K562 (cell line): ENCODE results near the gene ST6GAL1. TPM values are rescaled to one million over a fixed set of nuclear protein-coding genes. Genes with fewer than 3 reads are reported as not detected.

ENCODE experiments used
- BCL6 ChIP-seq: fragments of 250-450 bp; sonication (Bioruptor Pico); IDR thresholded peaks from 2 replicates; pipeline ENCODE4 v1.4.0; 2020
- CHD2 ChIP-seq: IDR thresholded peaks from 2 replicates; pipeline ENCODE4 v1.6.1; 2011; ENCODE audit warnings: low read depth, low read length
- GTF2F1 ChIP-seq: IDR thresholded peaks from 2 replicates; pipeline ENCODE4 v1.6.1; 2011; ENCODE audit warnings: low read depth, low read length, improper control_type of control experiment
- IFI16 ChIP-seq: fragments of 250-450 bp; sonication (Bioruptor Pico); IDR thresholded peaks from 2 replicates; pipeline ENCODE4 v2.1.2; 2022; ENCODE audit warnings: mild to moderate bottlenecking, inconsistent platforms
- PHB ChIP-seq: fragments of 250-450 bp; sonication (Bioruptor Pico); IDR thresholded peaks from 2 replicates; pipeline ENCODE4 v1.5.0; 2021
- POLR2H ChIP-seq: IDR thresholded peaks from 2 replicates; pipeline ENCODE4 v1.6.1; 2016; ENCODE audit warnings: missing genetic modification characterization, low read depth, mild to moderate bottlenecking, control low read depth, missing compliant biosample characterization, moderate library complexity
- RBM15 ChIP-seq: fragments of 200-400 bp; formaldehyde crosslinking; IDR thresholded peaks from 2 replicates; pipeline ENCODE4 v1.6.1; 2018; ENCODE audit warnings: mild to moderate bottlenecking, low read length, moderate library complexity; ENCODE audit not compliant: insufficient read depth
- SREBF1 ChIP-seq: fragments of 150-350 bp; IDR thresholded peaks from 2 replicates; pipeline ENCODE4 v1.6.1; 2014; ENCODE audit warnings: antibody characterized with exemption, low read depth, low read length, borderline replicate concordance
- ZKSCAN3 ChIP-seq: fragments of 250-450 bp; sonication (Bioruptor Pico); IDR thresholded peaks from 2 replicates; pipeline ENCODE4 v1.4.0; 2020
- ZNF408 ChIP-seq: fragments of 250-450 bp; sonication (Bioruptor Pico); IDR thresholded peaks from 2 replicates; pipeline ENCODE4 v1.4.0; 2020; ENCODE audit warnings: low read depth, mild to moderate bottlenecking, moderate library complexity
- ZNF589 ChIP-seq: fragments of 200-800 bp; sonication (Bioruptor generic); IDR thresholded peaks from 2 replicates; pipeline ENCODE4 v1.6.1; 2016; ENCODE audit warnings: low read depth, missing genetic modification characterization, missing compliant biosample characterization
- ZNF592 ChIP-seq: fragments of 450-650 bp; IDR thresholded peaks from 2 replicates; pipeline ENCODE4 v1.6.1; 2017; ENCODE audit warnings: antibody characterized with exemption, mild to moderate bottlenecking
- polyA plus RNA-seq, 8 experiments: library from polyadenylated mRNA; depleted of rRNA in 4 of 8; stranded (reverse) in 5 of 8; unstranded in 3 of 8; fragments of >200 nt; fragmentation: Nextera tagmentation in 2 of 8; fragmentation: Illumina TruSeq in 1 of 8; extraction: Ambion mirVana in 2 of 8; extraction: Trizol in 1 of 8; gene quantifications; 2 replicates each; pipeline versions ENCODE4 v1.2.1 to v1.2.3, GENCODE V29; 2011 to 2014; ENCODE audit warnings: inconsistent platforms in 1 of 8, missing spikeins in 1 of 8
- total RNA-seq, 7 experiments: library from RNA; depleted of rRNA in 6 of 7; stranded (reverse); fragments of >200 nt in 6 of 7; fragmentation: Illumina TruSeq in 2 of 7; extraction: Trizol in 2 of 7; gene quantifications; 2 replicates each; pipeline versions ENCODE4 v1.2.1 to v1.2.3, GENCODE V29; 2011 to 2021; ENCODE audit warnings: low replicate concordance in 1 of 7
- TF ChIP-seq, protein P1 (sequence below): fragments of 450-650 bp; formaldehyde crosslinking; IDR thresholded peaks from 2 replicates; pipeline ENCODE4 v1.4.0; 2022; ENCODE audit warnings: mild to moderate bottlenecking, moderate library complexity
- TF ChIP-seq, protein P2 (sequence below): sonication (generic); formaldehyde crosslinking; IDR thresholded peaks from 2 replicates; pipeline ENCODE4 v1.8.1; 2023; ENCODE audit warnings: mild to moderate bottlenecking, missing genetic modification reagents

The ST6GAL1 gene
- total and polyA plus RNA-seq, 9 of the 15 experiments (the other 6 are each of a cell fraction or from before 2014, with no cell fraction given) = 31.9 to 145 (median 71.0) TPM

- no peak for TF ChIP-seq RBM15
- TF ChIP-seq ZNF408 (CRISPR knock-in tag) = no peak
- no peak for TF ChIP-seq IFI16 (CRISPR knock-in tag)
- TF ChIP-seq, protein P1, sequence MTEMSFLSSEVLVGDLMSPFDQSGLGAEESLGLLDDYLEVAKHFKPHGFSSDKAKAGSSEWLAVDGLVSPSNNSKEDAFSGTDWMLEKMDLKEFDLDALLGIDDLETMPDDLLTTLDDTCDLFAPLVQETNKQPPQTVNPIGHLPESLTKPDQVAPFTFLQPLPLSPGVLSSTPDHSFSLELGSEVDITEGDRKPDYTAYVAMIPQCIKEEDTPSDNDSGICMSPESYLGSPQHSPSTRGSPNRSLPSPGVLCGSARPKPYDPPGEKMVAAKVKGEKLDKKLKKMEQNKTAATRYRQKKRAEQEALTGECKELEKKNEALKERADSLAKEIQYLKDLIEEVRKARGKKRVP (CRISPR knock-in tag) = peak; percentile 84
- no peak for TF ChIP-seq SREBF1
- TF ChIP-seq ZNF589 (CRISPR knock-in tag) = peak; percentile 95
- peak; percentile 75 for TF ChIP-seq POLR2H (tag)
- TF ChIP-seq ZKSCAN3 (CRISPR knock-in tag) = no peak
- no peak for TF ChIP-seq CHD2
- TF ChIP-seq, protein P2, sequence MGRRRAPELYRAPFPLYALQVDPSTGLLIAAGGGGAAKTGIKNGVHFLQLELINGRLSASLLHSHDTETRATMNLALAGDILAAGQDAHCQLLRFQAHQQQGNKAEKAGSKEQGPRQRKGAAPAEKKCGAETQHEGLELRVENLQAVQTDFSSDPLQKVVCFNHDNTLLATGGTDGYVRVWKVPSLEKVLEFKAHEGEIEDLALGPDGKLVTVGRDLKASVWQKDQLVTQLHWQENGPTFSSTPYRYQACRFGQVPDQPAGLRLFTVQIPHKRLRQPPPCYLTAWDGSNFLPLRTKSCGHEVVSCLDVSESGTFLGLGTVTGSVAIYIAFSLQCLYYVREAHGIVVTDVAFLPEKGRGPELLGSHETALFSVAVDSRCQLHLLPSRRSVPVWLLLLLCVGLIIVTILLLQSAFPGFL (CRISPR knock-in tag) = no peak
- TF ChIP-seq PHB = no peak
- TF ChIP-seq BCL6 = 0 out of 2 replicates have a peak, but pooled peaks have one; percentile 23
- TF ChIP-seq ZNF592 = peak; percentile 72; the same call in 1 of the 2 replicates
- no peak for TF ChIP-seq GTF2F1
Observed at GRCh38 chr3:186901135-186901734, 29.1 kb upstream of the ST6GAL1 start (continued).
